ENCODE data around the gene TFIP11. TPM values are rescaled to one million over a fixed set of nuclear protein-coding genes. Genes with fewer than 3 reads are reported as not detected.

TFIP11 gene
- total and polyA plus RNA-seq, 2 of the 13 experiments (the other 11 are each of a cell fraction or from before 2014, with no cell fraction given) = 15.4 to 22.8 TPM

- no peak overlapping the region for H3K4me3 ChIP-seq (replicated peaks in 1 of 3; ENCODE audit: insufficient read depth in 1 of 3, low read depth in 2 of 3, low read length in 3 of 3)
- no peaks in the 10 kb centered on the region for H3K27me3 ChIP-seq (ENCODE audit: control insufficient read depth in 1 of 2, insufficient read depth in 2 of 2, low read length in 2 of 2)
- no peaks in the 10 kb centered on the region for H3K79me2 ChIP-seq (ENCODE audit: insufficient read depth, low read length)
- DNase-seq (ENCODE audit: low spot score) = no peak
- H3K36me3 ChIP-seq (replicated peaks in 1 of 2; ENCODE audit: control insufficient read depth in 1 of 2, insufficient read depth in 2 of 2, low read length in 2 of 2) = peaks cover 11 to 41% of the 10 kb centered on the region in 2 experiments
- H3K9ac ChIP-seq (ENCODE audit: insufficient read depth, low read depth, low read length) = no peak overlapping the region
- intact Hi-C loops (cut with micrococcal nuclease; ENCODE audit: unreplicated experiment) (no loop called here), in situ Hi-C loops (cut with HindIII; ENCODE audit: extremely low pct_ligation_motif_present, low pct_unique_long_range_greater_than_20kb) (no loop called here)
- H3K4me1 ChIP-seq (ENCODE audit: insufficient read depth, low read length) = no peaks in the 10 kb centered on the region
- H2AFZ ChIP-seq (ENCODE audit: low read length) = no peak overlapping the region
- ChIA-PET POLR2A (no interaction called here), CTCF (ENCODE audit: low intra/inter-chr PET ratio, low total read pairs) (no interaction called here)
- 99% methylated on average over 22 of the region's 23 CpGs for WGBS (ENCODE audit: low lambda C conversion rate)
- ATAC-seq = no peak
- H3K27ac ChIP-seq (ENCODE audit: extremely low read length, insufficient read depth, low read length) = no peak overlapping the region
- TF ChIP-seq E2F2 (CRISPR knock-in tag; IDR thresholded peaks at IDR 0.05; ENCODE audit: borderline replicate concordance) = no peak
- TF ChIP-seq NCOA1 (CRISPR knock-in tag; IDR thresholded peaks at IDR 0.05) = no peak
- TF ChIP-seq GATA4 (IDR thresholded peaks at IDR 0.05; ENCODE audit: borderline replicate concordance, low read depth) = no peak
- no peak for TF ChIP-seq ZSCAN12 (CRISPR knock-in tag; IDR thresholded peaks at IDR 0.05)
- TF ChIP-seq ZNF275 (CRISPR knock-in tag; IDR thresholded peaks at IDR 0.05; ENCODE audit: borderline replicate concordance) = no peak
- TF ChIP-seq ZNF230 (CRISPR knock-in tag; IDR thresholded peaks at IDR 0.05) = no peak
- no peak for TF ChIP-seq ZNF879 (CRISPR knock-in tag; IDR thresholded peaks at IDR 0.05)
- no peak for TF ChIP-seq RERE (CRISPR knock-in tag; IDR thresholded peaks at IDR 0.05; ENCODE audit: low read depth)
- no peak for TF ChIP-seq PRDM15 (CRISPR knock-in tag; IDR thresholded peaks at IDR 0.05)
- no peak overlapping the region for H3K4me2 ChIP-seq (ENCODE audit: low read depth, low read length)
- no peak for FAIRE-seq
- no peaks in the 10 kb centered on the region for H3K9me3 ChIP-seq (ENCODE audit: low read length)
- H4K20me1 ChIP-seq (ENCODE audit: insufficient read depth, low read length) = 0 out of 2 replicates have a peak, but pooled peaks cover 2% of the 10 kb centered on the region
- BruUV-seq (replicated peaks) = no TSS peak
Observed at GRCh38 chr22:26452236-26453016, 59.8 kb downstream of the TFIP11 start.

Measured in HepG2 (cell line).